GM10248 (cell line): Measurements from ENCODE around the gene ZNF532.

Experiments
- CTCF ChIA-PET: fragments of 300-600 bp; sonication (Branson Sonifier 250); formaldehyde crosslinking; extraction: SDS; loops from one replicate; lab custom pipeline; 2021; ENCODE audit warnings: antibody characterized with exemption; lab: Yijun Ruan, JAX
- POLR2A ChIA-PET: fragments of 350-650 bp; sonication (Branson Sonifier 250); formaldehyde crosslinking; extraction: SDS; loops from one replicate; lab custom pipeline; 2020; ENCODE audit warnings: antibody characterized with exemption; lab: Yijun Ruan, JAX
- DNase-seq: peaks from one replicate; pipeline ENCODE4 v3.0.0; 2012; ENCODE audit errors: extremely low spot score
- TF ChIP-seq, protein P1 (sequence below): IDR thresholded peaks from 2 replicates; pipeline ENCODE4 v1.5.1; 2012; ENCODE audit warnings: mild to moderate bottlenecking, low read depth; ENCODE audit errors: extremely low read depth, missing control alignments, control extremely low read depth

The ZNF532 gene

GRCh38 chr18:58867281-58867961, 2.7 kb downstream of the ZNF532 start:
- POLR2A ChIA-PET = interaction anchor here (0.6 kb wide), 1 partner anchor 53 kb away, joined by 3 read pairs; no protein-coding TSS in a partner anchor
- CTCF ChIA-PET = interaction anchor here (1.0 to 1.9 kb wide), 6 partner anchors 10 to 99 kb away, joined by 3 to 7 read pairs (median 4); no protein-coding TSS in a partner anchor
- TF ChIP-seq, protein P1, sequence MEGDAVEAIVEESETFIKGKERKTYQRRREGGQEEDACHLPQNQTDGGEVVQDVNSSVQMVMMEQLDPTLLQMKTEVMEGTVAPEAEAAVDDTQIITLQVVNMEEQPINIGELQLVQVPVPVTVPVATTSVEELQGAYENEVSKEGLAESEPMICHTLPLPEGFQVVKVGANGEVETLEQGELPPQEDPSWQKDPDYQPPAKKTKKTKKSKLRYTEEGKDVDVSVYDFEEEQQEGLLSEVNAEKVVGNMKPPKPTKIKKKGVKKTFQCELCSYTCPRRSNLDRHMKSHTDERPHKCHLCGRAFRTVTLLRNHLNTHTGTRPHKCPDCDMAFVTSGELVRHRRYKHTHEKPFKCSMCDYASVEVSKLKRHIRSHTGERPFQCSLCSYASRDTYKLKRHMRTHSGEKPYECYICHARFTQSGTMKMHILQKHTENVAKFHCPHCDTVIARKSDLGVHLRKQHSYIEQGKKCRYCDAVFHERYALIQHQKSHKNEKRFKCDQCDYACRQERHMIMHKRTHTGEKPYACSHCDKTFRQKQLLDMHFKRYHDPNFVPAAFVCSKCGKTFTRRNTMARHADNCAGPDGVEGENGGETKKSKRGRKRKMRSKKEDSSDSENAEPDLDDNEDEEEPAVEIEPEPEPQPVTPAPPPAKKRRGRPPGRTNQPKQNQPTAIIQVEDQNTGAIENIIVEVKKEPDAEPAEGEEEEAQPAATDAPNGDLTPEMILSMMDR = no peak
- DNase-seq = no peak

GRCh38 chr18:58868440-58868839, 3.8 kb downstream of the ZNF532 start:
- ChIA-PET POLR2A (no interaction called here), CTCF (interaction anchor here (1.0 kb wide), 1 partner anchor 17 kb away, joined by 3 read pairs; no protein-coding TSS in a partner anchor)
- TF ChIP-seq, protein P1 = no peak
- no peak for DNase-seq

GRCh38 chr18:58870130-58870529, 5.5 kb downstream of the ZNF532 start:
- ChIA-PET POLR2A (no interaction called here), CTCF (interaction anchor here (1.4 kb wide), 1 partner anchor 190 kb away, joined by 3 read pairs; no protein-coding TSS in a partner anchor)
- TF ChIP-seq, protein P1 = no peak
- DNase-seq = no peak

DNA sequence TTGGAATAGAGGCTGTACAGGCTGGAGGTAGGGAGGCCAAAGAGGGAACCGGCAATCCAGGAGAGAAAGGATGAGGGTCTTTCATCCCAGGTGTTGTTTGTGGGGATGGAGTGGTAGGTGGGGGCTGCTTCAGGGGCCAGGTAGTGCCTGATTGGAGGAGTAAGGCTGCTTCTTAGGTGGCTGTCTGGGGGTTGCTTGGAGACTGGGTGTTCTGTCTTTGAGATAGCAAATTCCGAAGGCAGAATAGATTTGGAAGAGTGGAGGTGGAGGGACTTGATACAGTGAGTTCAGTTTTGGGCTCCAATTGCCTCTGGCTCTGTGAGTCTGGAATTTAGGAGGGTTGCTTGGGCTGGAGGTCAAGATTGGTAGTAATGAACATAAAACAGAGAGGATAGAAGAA, 5.9 kb downstream of the ZNF532 start:
- CTCF ChIA-PET = interaction anchor here (1.4 kb wide), 1 partner anchor 189 kb away, joined by 3 read pairs; no protein-coding TSS in a partner anchor
- no peak for DNase-seq
- POLR2A ChIA-PET = no interaction called here
- TF ChIP-seq, protein P1 = no peak

GRCh38 chr18:58871514-58872420, 7.1 kb downstream of the ZNF532 start:
- CTCF ChIA-PET = no interaction called here
- TF ChIP-seq, protein P1 = no peak
- POLR2A ChIA-PET = no interaction called here
- no peak for DNase-seq

DNA sequence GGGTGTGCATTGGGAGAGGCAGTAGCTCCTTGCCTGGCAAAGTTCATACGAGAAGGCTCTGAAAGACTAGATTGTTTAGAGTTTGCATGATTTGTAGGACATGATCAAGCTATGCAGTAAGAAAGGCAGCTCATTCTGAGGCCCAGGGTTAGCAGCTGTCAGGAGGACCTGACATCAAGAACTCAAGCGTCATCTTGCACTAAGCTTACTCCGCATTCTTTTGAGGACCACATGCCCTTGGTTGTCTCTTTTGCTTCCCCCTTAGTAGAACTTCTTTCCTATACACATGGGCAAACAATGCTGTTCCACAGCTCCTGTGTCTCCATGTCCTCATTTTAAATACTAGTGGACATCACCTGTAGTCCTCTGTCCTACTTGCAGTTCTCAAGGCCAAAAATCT, 14.0 kb downstream of the ZNF532 start:
- CTCF ChIA-PET = interaction anchor here (3.0 kb wide), 1 partner anchor 16 kb away, joined by 10 read pairs; no protein-coding TSS in a partner anchor

More for the DNA sequence above, 14.0 kb downstream of the ZNF532 start:
- TF ChIP-seq, protein P1 = no peak
- no peak for DNase-seq
- POLR2A ChIA-PET = no interaction called here
